GM12801 (cell line): ENCODE results near the gene C1QTNF6.

ENCODE experiments used
- CTCF ChIP-seq: IDR thresholded peaks from one replicate; pipeline ENCODE4 v1.5.1; 2011; ENCODE audit warnings: control low read depth; ENCODE audit not compliant: insufficient read length; ENCODE audit errors: extremely low read depth

C1QTNF6 gene

DNA sequence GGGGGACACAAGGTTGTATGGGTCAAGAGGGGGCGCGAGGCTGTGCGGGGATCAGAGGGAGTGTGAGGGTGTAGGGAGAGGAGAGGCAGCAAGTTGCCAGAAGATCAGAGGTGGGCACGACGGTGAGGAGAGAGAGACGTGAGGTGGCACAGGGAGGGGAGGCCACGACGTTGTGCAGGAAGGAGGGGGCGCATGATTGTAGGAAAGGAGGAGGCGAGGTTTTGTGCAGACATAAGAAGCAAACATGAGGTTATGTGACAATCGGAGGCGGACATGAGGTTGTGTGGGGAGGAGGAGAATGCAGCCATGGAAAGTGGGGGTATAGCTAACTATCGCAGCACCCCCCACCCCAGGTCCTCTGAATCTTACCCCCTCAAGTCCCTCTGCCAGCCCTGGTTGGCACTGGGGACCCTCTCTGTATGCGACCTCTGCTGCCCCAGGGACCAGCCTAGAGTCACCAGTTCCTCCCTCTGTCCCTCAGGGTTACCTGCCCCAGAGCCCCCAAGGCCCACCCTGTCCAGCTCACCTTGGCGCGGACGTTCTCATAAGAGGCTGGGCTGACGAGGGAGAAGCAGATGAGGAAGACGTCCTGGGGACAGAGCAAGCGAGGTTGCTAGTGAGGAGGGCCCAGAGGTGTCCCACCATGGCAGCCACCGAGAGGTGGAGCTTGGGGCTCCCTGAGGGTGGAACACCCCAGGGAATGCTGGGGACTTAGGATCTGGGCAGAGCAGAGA lies 43.5 kb upstream of the C1QTNF6 start:
- no peak for TF ChIP-seq CTCF

GRCh38 chr22:37230673-37231405 lies 42.8 kb upstream of the C1QTNF6 start:
- no peak for TF ChIP-seq CTCF

DNA sequence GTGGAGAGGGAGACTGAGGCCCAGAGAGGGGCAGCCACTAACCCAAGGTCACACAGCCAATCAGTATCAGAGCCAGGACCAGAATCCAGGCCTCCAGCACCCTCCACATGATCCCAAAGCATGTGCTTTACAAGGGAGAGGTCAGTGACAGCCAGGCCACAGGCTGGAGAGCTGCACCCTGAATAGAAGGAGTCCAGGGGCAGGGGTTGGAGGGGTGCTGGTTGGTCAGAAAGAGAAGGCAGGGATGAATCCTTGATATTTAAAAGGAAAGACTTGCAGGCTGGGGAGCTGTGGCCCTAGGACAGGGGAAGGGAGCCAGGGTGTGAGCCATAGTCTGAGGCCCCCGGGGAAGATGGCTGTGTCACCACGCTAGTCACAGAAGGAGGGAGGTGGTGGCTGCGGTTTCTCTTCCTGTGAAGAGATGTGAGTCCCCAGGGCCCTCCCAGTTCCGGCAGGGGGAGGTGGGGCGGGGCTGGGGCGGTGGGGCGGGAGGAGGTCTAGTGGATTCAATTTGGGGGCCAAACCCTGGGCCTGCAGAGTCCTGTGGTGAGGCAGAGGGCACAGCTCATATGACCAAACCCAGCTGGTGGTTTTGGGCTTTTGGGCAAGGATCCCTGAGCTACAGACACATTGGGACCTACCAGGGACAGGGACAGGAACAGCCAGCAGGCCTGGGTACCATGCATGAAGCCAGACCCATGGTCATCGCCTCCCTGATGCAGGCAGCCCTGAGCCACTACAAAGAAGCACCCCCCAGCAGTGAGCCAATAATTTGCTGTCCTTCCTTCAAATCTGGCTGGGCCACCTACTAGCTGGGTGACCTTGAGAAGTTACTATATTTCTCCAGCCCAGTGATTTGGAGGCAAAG lies 42.0 kb upstream of the C1QTNF6 start:
- no peak for TF ChIP-seq CTCF

DNA sequence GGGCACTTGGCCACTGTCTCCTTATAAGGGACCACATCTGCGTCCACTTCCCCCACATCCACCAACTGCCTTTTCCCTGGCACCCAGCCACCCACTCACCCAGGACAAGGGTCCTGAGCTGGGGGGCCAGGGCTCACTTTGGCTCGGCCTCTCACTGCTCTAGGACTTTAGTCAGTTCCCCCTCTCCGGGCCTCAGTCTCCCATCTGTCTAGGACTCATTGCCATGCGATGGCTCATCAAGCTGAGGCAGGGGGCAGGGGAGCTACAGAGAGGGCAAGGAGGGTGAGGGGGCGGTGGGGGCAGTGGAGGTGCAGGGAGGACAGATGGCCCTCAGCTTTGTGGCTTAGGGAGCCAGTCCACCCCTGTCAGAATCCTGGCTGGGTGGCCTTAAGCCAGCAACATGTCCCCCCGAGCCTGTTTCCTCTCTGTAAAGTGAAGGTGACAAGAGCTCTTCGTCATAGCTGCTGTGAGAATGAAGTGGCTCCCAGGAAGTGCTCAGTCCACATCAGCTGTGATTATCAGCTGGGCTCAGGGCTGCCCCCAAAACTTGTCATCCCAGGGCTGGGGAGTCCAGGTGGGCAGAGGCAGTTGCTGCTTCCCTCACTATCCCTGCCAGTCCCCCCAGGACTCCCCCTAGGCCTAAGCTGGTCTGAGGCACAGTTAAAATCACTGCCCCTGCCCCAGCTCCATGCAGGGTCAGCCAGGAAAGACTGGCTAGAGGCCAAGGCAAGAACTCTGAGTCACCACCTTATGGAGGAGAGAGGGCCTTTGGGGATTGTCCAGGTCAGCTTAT lies 41.2 kb upstream of the C1QTNF6 start:
- no peak for TF ChIP-seq CTCF

DNA sequence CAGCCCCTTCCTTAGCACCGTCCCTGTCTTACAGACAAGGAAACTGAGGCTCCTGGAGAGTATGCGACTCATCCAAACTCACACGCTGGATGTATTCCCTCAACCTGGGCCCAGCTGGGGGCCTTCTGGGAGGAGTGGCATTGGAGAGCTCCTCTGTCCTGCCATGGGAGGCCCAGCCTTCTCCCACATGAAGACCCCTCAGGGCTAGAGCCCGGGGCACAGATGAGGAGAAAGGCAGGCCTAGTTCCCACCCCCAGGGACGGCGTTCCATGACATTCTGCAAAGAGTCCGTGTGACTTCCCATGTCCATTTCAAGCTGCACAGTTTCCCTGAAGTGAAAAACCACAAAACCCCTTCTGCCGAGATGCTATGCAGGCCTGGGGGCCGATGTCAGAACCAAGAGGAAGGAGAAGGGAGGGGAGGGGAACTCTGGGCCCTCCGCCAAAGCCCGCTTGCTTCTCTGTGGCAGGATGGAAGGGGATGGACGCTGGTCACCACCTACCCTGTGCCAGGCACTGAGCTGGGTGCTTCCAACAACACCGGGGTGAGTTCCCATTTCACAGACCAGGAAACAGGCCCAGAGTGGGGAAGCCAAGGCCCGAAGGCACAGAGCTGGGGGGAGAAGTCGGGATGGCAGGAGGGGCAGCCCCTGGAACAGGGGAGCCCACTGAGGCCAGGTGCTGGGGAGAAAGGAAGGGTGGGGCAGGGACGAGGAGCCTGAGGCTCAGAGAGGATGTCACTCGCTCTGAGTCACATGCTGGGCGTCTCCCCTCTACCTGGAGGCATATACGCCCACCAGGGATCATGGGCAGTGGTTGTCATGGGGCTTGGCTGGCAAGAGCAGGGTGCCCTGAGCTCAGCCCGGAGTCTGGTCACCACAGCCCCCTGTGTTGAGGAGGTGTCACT lies 40.3 kb upstream of the C1QTNF6 start:
- no peak for TF ChIP-seq CTCF

DNA sequence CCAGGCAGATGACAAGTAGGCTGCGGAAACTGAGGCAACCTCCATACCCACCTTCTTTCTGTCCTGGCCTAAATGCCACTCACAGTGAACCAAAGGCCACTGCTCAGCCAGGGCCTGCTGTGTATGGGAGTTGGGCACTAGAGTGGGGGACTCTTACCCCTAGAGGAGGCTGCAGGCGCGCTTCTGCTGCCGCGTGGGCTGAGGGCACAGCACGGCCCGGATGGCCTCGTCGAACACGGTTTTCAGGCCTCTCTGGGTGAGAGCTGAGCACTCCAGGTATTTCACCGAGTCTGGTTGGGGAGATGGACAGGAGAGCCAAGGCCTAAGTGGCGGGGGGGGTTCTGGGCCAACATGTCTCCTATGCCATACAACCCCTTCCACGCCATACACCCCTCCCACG lies 38.5 kb upstream of the C1QTNF6 start:
- no peak for TF ChIP-seq CTCF
